H1 (cell line): Measurements from ENCODE around the gene ATP9B. TPM values are rescaled to one million over a fixed set of nuclear protein-coding genes. Genes with fewer than 3 reads are reported as not detected.

Source experiments
- CTCF ChIA-PET: fragments of 300-600 bp; sonication (Branson Sonifier 250); formaldehyde crosslinking; loops from one replicate; lab custom pipeline; 2021; ENCODE audit not compliant: partially characterized antibody; lab: Charles Lee
- POLR2A ChIA-PET: fragments of 300-600 bp; sonication (Branson Sonifier 250); formaldehyde crosslinking; loops from one replicate; lab custom pipeline; 2021; ENCODE audit warnings: inconsistent platforms; ENCODE audit not compliant: partially characterized antibody; lab: Charles Lee
- DNase-seq, 2 experiments: peaks; one replicate each; pipeline versions ENCODE4 v3.0.0 to v3.0.0-alpha.2; 2010 to 2022; ENCODE audit warnings: low spot score in 2 of 2, low read depth in 1 of 2, mixed read lengths in 1 of 2
- FAIRE-seq: peaks from 2 replicates; lab custom pipeline; 2011; peaks lifted over from hg19 to GRCh38; lab: Jason Lieb, UNC
- H2AFZ ChIP-seq: 2 replicates; pipeline ENCODE4 v1.8.1; 2012; ENCODE audit warnings: low read length, inconsistent platforms
- H2AK5ac ChIP-seq: 2 replicates; pipeline ENCODE4 v1.6.1; 2013; ENCODE audit warnings: low read depth, low read length
- H2BK120ac ChIP-seq: replicated peaks from 2 replicates; pipeline ENCODE3; 2013; ENCODE audit warnings: low read depth, low read length, inconsistent platforms
- H2BK12ac ChIP-seq: 2 replicates; pipeline ENCODE4 v1.6.1; 2013; ENCODE audit warnings: low read depth, low read length
- H2BK15ac ChIP-seq: 2 replicates; pipeline ENCODE4 v1.6.1; 2013; ENCODE audit warnings: low read length
- H2BK20ac ChIP-seq: 2 replicates; pipeline ENCODE4 v1.6.1; 2013; ENCODE audit warnings: low read length
- H2BK5ac ChIP-seq: 2 replicates; pipeline ENCODE4 v1.6.1; 2013; ENCODE audit warnings: low read depth, low read length
- H3K14ac ChIP-seq: 2 replicates; pipeline ENCODE4 v1.6.1; 2013; ENCODE audit warnings: inconsistent platforms; ENCODE audit not compliant: insufficient read length
- H3K18ac ChIP-seq: 2 replicates; pipeline ENCODE4 v1.6.1; 2013; ENCODE audit warnings: low read length; ENCODE audit errors: extremely low read depth
- H3K23ac ChIP-seq: 2 replicates; pipeline ENCODE4 v1.6.1; 2013; ENCODE audit warnings: inconsistent platforms; ENCODE audit not compliant: insufficient read length
- H3K23me2 ChIP-seq: 2 replicates; pipeline ENCODE4 v1.6.1; 2013; ENCODE audit warnings: low read depth, low read length
- H3K27ac ChIP-seq: 2 replicates; pipeline ENCODE4 v1.6.1; 2011; ENCODE audit warnings: low read depth, low read length, inconsistent platforms
- H3K27me3 ChIP-seq, 4 experiments: replicated peaks in 1 of 4; 1 replicate in 1 of 4; 2 replicates in 3 of 4; pipeline versions ENCODE4 v1.6.1 to v1.8.1; 2011 to 2013; ENCODE audit warnings: low read length in 3 of 4, mild to moderate bottlenecking in 3 of 4, inconsistent platforms in 2 of 4, mixed read lengths in 2 of 4, moderate library complexity in 1 of 4; ENCODE audit not compliant: control insufficient read depth in 3 of 4, insufficient read depth in 3 of 4; ENCODE audit errors: extremely low read depth in 1 of 4
- H3K36me3 ChIP-seq, 4 experiments: 2 replicates each; pipeline versions ENCODE4 v1.6.1 to v1.8.1; 2011 to 2013; ENCODE audit warnings: mild to moderate bottlenecking in 4 of 4, low read length in 3 of 4, moderate library complexity in 2 of 4, control low read depth in 1 of 4, inconsistent platforms in 1 of 4; ENCODE audit not compliant: insufficient read depth in 4 of 4, control insufficient read depth in 2 of 4
- H3K4ac ChIP-seq: replicated peaks from 2 replicates; pipeline ENCODE3; 2013; ENCODE audit warnings: low read length, low read depth, mixed read lengths, inconsistent platforms; ENCODE audit not compliant: insufficient read length
- H3K4me1 ChIP-seq, 4 experiments: replicated peaks in 1 of 4; 1 replicate in 1 of 4; 2 replicates in 3 of 4; pipeline versions ENCODE4 v1.6.1 to v1.8.1; 2011 to 2013; ENCODE audit warnings: low read length in 3 of 4, inconsistent platforms in 2 of 4, mixed read lengths in 1 of 4; ENCODE audit not compliant: insufficient read depth in 4 of 4, control insufficient read depth in 3 of 4
- H3K4me2 ChIP-seq, 2 experiments: 2 replicates each; pipeline versions ENCODE4 v1.6.1 to v1.8.1; 2011 to 2013; ENCODE audit warnings: low read depth in 2 of 2, low read length in 2 of 2, control low read depth in 1 of 2, inconsistent platforms in 1 of 2, mild to moderate bottlenecking in 1 of 2; ENCODE audit not compliant: insufficient read depth in 1 of 2
- H3K4me3 ChIP-seq, 4 experiments: fragments of 200-600, 300-600 bp in 1 of 4; sonication (generic), shearing (Covaris generic), sonication (Bioruptor Twin) in 1 of 4; 2 replicates each; pipeline versions ENCODE4 v1.5.1 to v1.8.1; 2011 to 2016; ENCODE audit warnings: low read length in 4 of 4, low read depth in 3 of 4, control low read depth in 2 of 4, inconsistent platforms in 2 of 4, mild to moderate bottlenecking in 2 of 4, mixed read lengths in 1 of 4, moderate library complexity in 1 of 4; ENCODE audit not compliant: insufficient read depth in 2 of 4; ENCODE audit errors: extremely low read depth in 1 of 4
- H3K56ac ChIP-seq: replicated peaks from 2 replicates; pipeline ENCODE3; 2013; ENCODE audit warnings: low read depth, mild to moderate bottlenecking, mixed read lengths, low read length, inconsistent platforms; ENCODE audit not compliant: insufficient read length
- H3K79me1 ChIP-seq: 2 replicates; pipeline ENCODE4 v1.6.1; 2013; ENCODE audit warnings: low read depth, low read length, control low read depth
- H3K79me2 ChIP-seq, 2 experiments: 2 replicates each; pipeline versions ENCODE4 v1.6.1 to v1.8.1; 2012 to 2013; ENCODE audit warnings: low read length in 2 of 2, mild to moderate bottlenecking in 2 of 2, inconsistent platforms in 1 of 2; ENCODE audit not compliant: insufficient read depth in 2 of 2, control insufficient read depth in 1 of 2
- H3K9ac ChIP-seq, 4 experiments: replicated peaks in 1 of 4; 1 replicate in 1 of 4; 2 replicates in 3 of 4; pipeline versions ENCODE4 v1.6.1 to v1.8.1; 2011 to 2013; ENCODE audit warnings: low read depth in 3 of 4, low read length in 3 of 4, control low read depth in 2 of 4, mild to moderate bottlenecking in 2 of 4, moderate library complexity in 2 of 4, inconsistent platforms in 1 of 4; ENCODE audit errors: extremely low read depth in 1 of 4
- H3K9me3 ChIP-seq, 2 experiments: 2 replicates each; pipeline versions ENCODE4 v1.6.1 to v1.8.1; 2012 to 2013; ENCODE audit warnings: mild to moderate bottlenecking in 2 of 2, moderate library complexity in 2 of 2, control low read depth in 1 of 2, inconsistent platforms in 1 of 2, low read depth in 1 of 2, low read length in 1 of 2, mixed read lengths in 1 of 2; ENCODE audit not compliant: insufficient read depth in 2 of 2
- H4K20me1 ChIP-seq, 2 experiments: replicated peaks in 1 of 2; 2 replicates each; pipeline versions ENCODE3 to v1.8.1; 2011 to 2013; ENCODE audit warnings: inconsistent platforms in 2 of 2, low read length in 2 of 2, mild to moderate bottlenecking in 1 of 2; ENCODE audit not compliant: insufficient read depth in 2 of 2, control insufficient read depth in 1 of 2
- H4K5ac ChIP-seq: 2 replicates; pipeline ENCODE4 v1.6.1; 2013; ENCODE audit warnings: low read length, low read depth, mixed read lengths, inconsistent platforms; ENCODE audit not compliant: insufficient read length
- H4K8ac ChIP-seq: 2 replicates; pipeline ENCODE4 v1.8.0; 2013; ENCODE audit warnings: mild to moderate bottlenecking, moderate library complexity, low read length, inconsistent platforms; ENCODE audit not compliant: insufficient read depth; ENCODE audit errors: extremely low read depth
- H4K91ac ChIP-seq: replicated peaks from 2 replicates; pipeline ENCODE3; 2013; ENCODE audit warnings: low read length, mixed read lengths, inconsistent platforms; ENCODE audit not compliant: insufficient read length
- BACH1 ChIP-seq: IDR thresholded peaks from 2 replicates; pipeline ENCODE4 v1.6.1; 2012; ENCODE audit warnings: low read length, improper control_type of control experiment
- KDM4A ChIP-seq: IDR thresholded peaks from one replicate; pipeline ENCODE4 v1.7.1; 2012; ENCODE audit warnings: low read depth, mild to moderate bottlenecking, moderate library complexity, low read length, inconsistent platforms; ENCODE audit not compliant: severe bottlenecking
- KDM5A ChIP-seq: fragments of 200-600 bp; IDR thresholded peaks from 2 replicates; pipeline ENCODE4 v1.7.1; 2012; ENCODE audit warnings: mild to moderate bottlenecking, low read length, inconsistent platforms, mixed read lengths
- MAFK ChIP-seq: IDR thresholded peaks from 2 replicates; pipeline ENCODE4 v1.6.1; 2012; ENCODE audit warnings: low read depth, mild to moderate bottlenecking, improper control_type of control experiment, low read length
- POLR2AphosphoS5 ChIP-seq: IDR thresholded peaks from 2 replicates; pipeline ENCODE4 v1.6.1; 2011; ENCODE audit warnings: low read depth, low read length
- RFX5 ChIP-seq: IDR thresholded peaks from 2 replicates; pipeline ENCODE4 v1.6.1; 2011; ENCODE audit warnings: low read depth, low read length, improper control_type of control experiment, borderline replicate concordance
- SAP30 ChIP-seq: fragments of 300-600 bp; sonication (generic); IDR thresholded peaks from 2 replicates; pipeline ENCODE4 v1.7.1; 2012; ENCODE audit warnings: low read length, moderate library complexity, mild to moderate bottlenecking, inconsistent platforms; ENCODE audit not compliant: insufficient read depth, insufficient replicate concordance
- SIN3A ChIP-seq, 2 experiments: IDR thresholded peaks in 1 of 2; conservative IDR thresholded peaks in 1 of 2; 2 replicates each; pipeline ENCODE4 v1.6.1; 2011 to 2012; ENCODE audit warnings: low read length in 2 of 2, improper control_type of control experiment in 1 of 2, low read depth in 1 of 2, mild to moderate bottlenecking in 1 of 2
- SIRT6 ChIP-seq: IDR thresholded peaks from one replicate; pipeline ENCODE4 v1.7.1; 2012; ENCODE audit warnings: low read length, inconsistent platforms
- SP1 ChIP-seq: IDR thresholded peaks from 2 replicates; pipeline ENCODE4 v1.6.1; 2011; ENCODE audit warnings: low read depth, low read length
- ZNF274 ChIP-seq: IDR thresholded peaks from 2 replicates; pipeline ENCODE4 v1.7.0; 2012; ENCODE audit warnings: low read length, borderline replicate concordance; ENCODE audit errors: extremely low read depth
- WGBS, 2 experiments: shearing (Covaris generic) in 1 of 2; methylation state at CpG; one replicate each; pipeline versions ENCODE4 v1.1.6 to v1.1.7; 2013 to 2015; ENCODE audit warnings: low lambda C conversion rate in 2 of 2, mixed read lengths in 2 of 2, inconsistent platforms in 1 of 2, low coverage in 1 of 2, missing lambda C conversion rate in 1 of 2; ENCODE audit not compliant: insufficient replicate concordance in 2 of 2, insufficient coverage in 1 of 2, insufficient read length in 1 of 2; ENCODE audit errors: extremely low coverage in 1 of 2, missing lambda C conversion rate in 1 of 2; 5-methylcytosine and 5-hydroxymethylcytosine counted together
- polyA plus RNA-seq, 7 experiments: library from polyadenylated mRNA; depleted of rRNA in 3 of 7; stranded (reverse) in 5 of 7; unstranded in 2 of 7; fragments of >200 nt in 5 of 7; fragments of 200-250 nt in 2 of 7; gene quantifications; 1 replicate in 5 of 7; 2 replicates in 1 of 7; 4 replicates in 1 of 7; pipeline versions ENCODE4 v1.2.1 to v1.2.3, GENCODE V29; 2011 to 2013; ENCODE audit warnings: missing spikeins in 2 of 7, mixed read lengths in 2 of 7
- total RNA-seq: library from RNA; stranded (reverse); fragmentation: NEBNext Ultra II Directional; extraction: Animal tissue kit (Norgen Biotek cat#: 25700); gene quantifications from 2 replicates; pipeline ENCODE4 v1.2.1, GENCODE V29; 2021
- TF ChIP-seq, protein P1 (sequence below): IDR thresholded peaks from 2 replicates; pipeline ENCODE4 v1.6.1; 2011; ENCODE audit warnings: low read depth, mild to moderate bottlenecking, low read length; ENCODE audit not compliant: insufficient read depth

ATP9B gene
- total and polyA plus RNA-seq, 2 of the 8 experiments (the other 6 are each of a cell fraction or from before 2014, with no cell fraction given): 15.1 to 21.7 TPM

GRCh38 chr18:79427368-79428225 lies 358.4 kb downstream of the ATP9B start:
- H2AFZ ChIP-seq: no peak overlapping the region
- H3K27ac ChIP-seq: no peak overlapping the region
- no peak for FAIRE-seq
- no peak overlapping the region for H3K14ac ChIP-seq
- H4K91ac ChIP-seq: no peak overlapping the region
- H3K9me3 ChIP-seq: no peaks in the 10 kb centered on the region
- no peak overlapping the region for H3K9ac ChIP-seq
- no peaks in the 10 kb centered on the region for H3K79me2 ChIP-seq
- H4K8ac ChIP-seq: no peak overlapping the region
- ChIA-PET CTCF (interaction anchor here (0.6 to 1.3 kb wide), 4 partner anchors 13 to 153 kb away, joined by 3 to 5 read pairs (median 4); no protein-coding TSS in a partner anchor), POLR2A (no interaction called here)
- no peaks in the 10 kb centered on the region; the same call in 1 of the 2 replicates for H3K79me1 ChIP-seq
- WGBS, 2 experiments: 89% methylated on average over 10 of the region's 29 CpGs; no CpG with 5 or more reads in 1 of the 2 experiments
- no peak overlapping the region for H3K56ac ChIP-seq
- no peak overlapping the region for H3K4me2 ChIP-seq
- H2BK120ac ChIP-seq: no peak overlapping the region
- H3K4me3 ChIP-seq: no peak overlapping the region
- DNase-seq: no peak
- no peak overlapping the region for H2BK12ac ChIP-seq
- no peak overlapping the region for H2BK20ac ChIP-seq
- H3K36me3 ChIP-seq: no peaks in the 10 kb centered on the region
- H4K5ac ChIP-seq: no peak overlapping the region
- H2AK5ac ChIP-seq: no peak overlapping the region
- H3K27me3 ChIP-seq: no peaks in the 10 kb centered on the region
- H3K23me2 ChIP-seq: no peaks in the 10 kb centered on the region; the same call in 1 of the 2 replicates
- no peaks in the 10 kb centered on the region for H4K20me1 ChIP-seq
- no peak overlapping the region for H3K4ac ChIP-seq
- no peak overlapping the region for H2BK15ac ChIP-seq
- H3K4me1 ChIP-seq: no peaks in the 10 kb centered on the region
- no peak overlapping the region for H3K23ac ChIP-seq
- H2BK5ac ChIP-seq: no peak overlapping the region
- H3K18ac ChIP-seq: no peak overlapping the region
- TF ChIP-seq SIN3A (conservative IDR thresholded peaks at IDR 0.05 in 1 of 2, IDR thresholded peaks at IDR 0.05 in 1 of 2; ENCODE audit: low read depth in 1 of 2, low read length in 2 of 2) (no peak), SIRT6 (no peak), SP1 (no peak), POLR2AphosphoS5 (no peak), KDM4A (no peak), SAP30 (no peak), RFX5 (no peak), ZNF274 (no peak), MAFK (no peak), KDM5A (no peak), BACH1 (no peak)
- TF ChIP-seq, protein P1, sequence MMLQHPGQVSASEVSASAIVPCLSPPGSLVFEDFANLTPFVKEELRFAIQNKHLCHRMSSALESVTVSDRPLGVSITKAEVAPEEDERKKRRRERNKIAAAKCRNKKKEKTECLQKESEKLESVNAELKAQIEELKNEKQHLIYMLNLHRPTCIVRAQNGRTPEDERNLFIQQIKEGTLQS: no peak
